NOMO-1 treated with DMSO at 0.1 percent for 48 hours (cell line): Measurements from ENCODE around the gene RHOH.

Source experiments
- DNase-seq: peaks from one replicate; lab custom pipeline; 2025; ENCODE audit not compliant: unreplicated experiment; lab: John Stamatoyannopoulos, UW

The RHOH gene

GRCh38 chr4:40204507-40205258, 7.9 kb downstream of the RHOH start:
- no peak for DNase-seq

GRCh38 chr4:40205259-40206198, 8.7 kb downstream of the RHOH start:
- DNase-seq, result peak; percentile 90

- peak; percentile 14 for DNase-seq
Measured at GRCh38 chr4:40206426-40206825, 9.6 kb downstream of the RHOH start.

GRCh38 chr4:40209401-40209800, 12.6 kb downstream of the RHOH start:
- no peak for DNase-seq

- DNase-seq, result no peak
Measured at GRCh38 chr4:40210776-40211175, 13.9 kb downstream of the RHOH start.

- DNase-seq, result no peak
Measured at GRCh38 chr4:40211224-40212185, 14.7 kb downstream of the RHOH start.

GRCh38 chr4:40212674-40213527, 16.1 kb downstream of the RHOH start:
- no peak for DNase-seq

GRCh38 chr4:40214038-40214437, 17.2 kb downstream of the RHOH start:
- DNase-seq, result no peak

- peak; percentile 11 for DNase-seq
Measured at GRCh38 chr4:40214661-40215418, 18.0 kb downstream of the RHOH start.

GRCh38 chr4:40216622-40217366, 20.0 kb downstream of the RHOH start:
- DNase-seq, result no peak

GRCh38 chr4:40221744-40222143, 24.9 kb downstream of the RHOH start:
- peak; percentile 52 for DNase-seq

GRCh38 chr4:40223343-40223742, 26.5 kb downstream of the RHOH start:
- DNase-seq, result no peak

- DNase-seq, result no peak
Measured at GRCh38 chr4:40224432-40224831, 27.6 kb downstream of the RHOH start.

GRCh38 chr4:40225497-40225896, 28.7 kb downstream of the RHOH start:
- DNase-seq, result no peak

- DNase-seq, result no peak
Measured at GRCh38 chr4:40227284-40227683, 30.5 kb downstream of the RHOH start.

- no peak for DNase-seq
Measured at GRCh38 chr4:40228497-40229365, 31.9 kb downstream of the RHOH start.

- no peak for DNase-seq
Measured at GRCh38 chr4:40231316-40231863, 34.6 kb downstream of the RHOH start.
